CD4-positive, CD25-positive, alpha-beta regulatory T cell (primary cell): ENCODE measurements around the gene NAV3. TPM values are rescaled to one million over a fixed set of nuclear protein-coding genes. Genes with fewer than 3 reads are reported as not detected.

Source experiments
- ATAC-seq, 2 donors: fragments of 150-1000 bp; cut with Tn5 transposase; one replicate each; pipeline ENCODE4 v1.10.0; 2021; ENCODE audit warnings: low read depth in 2 of 2, moderate number of reproducible peaks in 2 of 2, moderate library complexity in 1 of 2
- DNase-seq, 3 donors: peaks; one replicate each; pipeline versions ENCODE4 v3.0.0 to v3.0.0-alpha.2; 2012 to 2022; ENCODE audit warnings: mixed read lengths in 1 of 3
- H3K27ac ChIP-seq: one replicate; pipeline ENCODE4 v1.7.0; 2013; ENCODE audit warnings: mild to moderate bottlenecking, low read length; ENCODE audit not compliant: insufficient read depth, poor library complexity, severe bottlenecking
- H3K27me3 ChIP-seq: one replicate; pipeline ENCODE4 v1.7.0; 2013; ENCODE audit warnings: low read length; ENCODE audit not compliant: control insufficient read depth, insufficient read depth
- H3K36me3 ChIP-seq: one replicate; pipeline ENCODE4 v1.7.0; 2013; ENCODE audit warnings: mild to moderate bottlenecking, low read length, moderate library complexity; ENCODE audit not compliant: control insufficient read depth, insufficient read depth
- H3K4me1 ChIP-seq: 2 replicates; pipeline ENCODE4 v1.7.0; 2013; ENCODE audit warnings: mild to moderate bottlenecking, low read length; ENCODE audit not compliant: insufficient read depth, control insufficient read depth, poor library complexity, severe bottlenecking
- H3K4me3 ChIP-seq: one replicate; pipeline ENCODE4 v1.7.0; 2013; ENCODE audit warnings: low read depth, mild to moderate bottlenecking, low read length, moderate library complexity
- H3K9me3 ChIP-seq, 2 experiments: 1 replicate in 1 of 2; 2 replicates in 1 of 2; pipeline ENCODE4 v1.7.0; 2013; ENCODE audit warnings: low read length in 2 of 2, mild to moderate bottlenecking in 1 of 2, moderate library complexity in 1 of 2; ENCODE audit not compliant: control insufficient read depth in 2 of 2
- H3K27ac Mint-ChIP-seq, 3 donors: one replicate each; pipeline ENCODE4 v1.8.0; 2020 to 2022; ENCODE audit warnings: mild to moderate bottlenecking in 3 of 3, mixed read lengths in 3 of 3, moderate library complexity in 2 of 3
- H3K27me3 Mint-ChIP-seq: one replicate; pipeline ENCODE4 v1.8.0; 2022; ENCODE audit warnings: mild to moderate bottlenecking, mixed read lengths
- H3K36me3 Mint-ChIP-seq: one replicate; pipeline ENCODE4 v1.8.0; 2020; ENCODE audit warnings: mixed read lengths
- H3K4me1 Mint-ChIP-seq, 4 donors: one replicate each; pipeline ENCODE4 v1.8.0; 2020 to 2022; ENCODE audit warnings: mixed read lengths in 4 of 4, mild to moderate bottlenecking in 1 of 4
- H3K4me3 Mint-ChIP-seq, 4 donors: one replicate each; pipeline ENCODE4 v1.8.0; 2020 to 2022; ENCODE audit warnings: mild to moderate bottlenecking in 4 of 4, mixed read lengths in 4 of 4, moderate library complexity in 3 of 4
- H3K9me3 Mint-ChIP-seq, 7 donors: one replicate each; pipeline ENCODE4 v1.8.0; 2020 to 2022; ENCODE audit warnings: mixed read lengths in 7 of 7, mild to moderate bottlenecking in 3 of 7, moderate library complexity in 2 of 7
- polyA plus RNA-seq, 4 donors: library from polyadenylated mRNA; unstranded; fragments of 300-500 nt; fragmentation: Illumina TruSeq; gene quantifications; one replicate each; pipeline ENCODE4 v1.2.3, GENCODE V29; 2021
- total RNA-seq: library from RNA; stranded (reverse); gene quantifications from one replicate; pipeline ENCODE4 v1.2.3, GENCODE V29; 2022

The NAV3 gene
- total and polyA plus RNA-seq, 5 donors from 2014 or later = not detected

- Mint-ChIP-seq H3K4me3 (no peak overlapping the region), H3K4me1 (no peaks in the 10 kb centered on the region), H3K27me3 (no peaks in the 10 kb centered on the region), H3K9me3 (peaks cover 0 to 4% (median 0%) of the 10 kb centered on the region in 7 donors), H3K36me3 (no peaks in the 10 kb centered on the region), H3K27ac (no peak overlapping the region)
- DNase-seq (no peak), ATAC-seq (no peak)
- Histone ChIP-seq H3K27me3 (no peaks in the 10 kb centered on the region), H3K9me3 (no peaks in the 10 kb centered on the region), H3K4me3 (no peak overlapping the region), H3K36me3 (no peaks in the 10 kb centered on the region), H3K4me1 (no peaks in the 10 kb centered on the region), H3K27ac (no peak overlapping the region)
These were observed 174.4 kb downstream of the NAV3 start for GRCh38 chr12:78005094-78005492.

GRCh38 chr12:78007173-78007572 is 176.5 kb downstream of the NAV3 start:
- Histone ChIP-seq H3K27me3 (no peaks in the 10 kb centered on the region), H3K9me3 (no peaks in the 10 kb centered on the region), H3K36me3 (no peaks in the 10 kb centered on the region), H3K27ac (no peak overlapping the region), H3K4me1 (no peaks in the 10 kb centered on the region), H3K4me3 (no peak overlapping the region)
- Mint-ChIP-seq H3K27ac (no peak overlapping the region), H3K27me3 (no peaks in the 10 kb centered on the region), H3K9me3 (peaks cover 0 to 9% (median 0%) of the 10 kb centered on the region in 7 donors), H3K4me1 (no peaks in the 10 kb centered on the region), H3K36me3 (no peaks in the 10 kb centered on the region), H3K4me3 (no peak overlapping the region)
- no peak for DNase-seq
- ATAC-seq = no peak

GRCh38 chr12:78009031-78009430 is 178.3 kb downstream of the NAV3 start:
- Histone ChIP-seq H3K27ac (no peak overlapping the region), H3K27me3 (no peaks in the 10 kb centered on the region), H3K36me3 (no peaks in the 10 kb centered on the region), H3K4me3 (no peak overlapping the region), H3K4me1 (no peaks in the 10 kb centered on the region), H3K9me3 (no peaks in the 10 kb centered on the region)
- no peaks in the 10 kb centered on the region for H3K27me3 Mint-ChIP-seq
- no peak overlapping the region for H3K4me3 Mint-ChIP-seq
- peaks cover 0 to 11% (median 2%) of the 10 kb centered on the region in 7 donors for H3K9me3 Mint-ChIP-seq
- H3K36me3 Mint-ChIP-seq = no peaks in the 10 kb centered on the region
- no peak overlapping the region for H3K27ac Mint-ChIP-seq
- DNase-seq = no peak
- no peak for ATAC-seq
- no peaks in the 10 kb centered on the region for H3K4me1 Mint-ChIP-seq

- Histone ChIP-seq H3K9me3 (no peaks in the 10 kb centered on the region), H3K27me3 (no peaks in the 10 kb centered on the region), H3K36me3 (no peaks in the 10 kb centered on the region), H3K27ac (no peak overlapping the region), H3K4me1 (no peaks in the 10 kb centered on the region), H3K4me3 (no peak overlapping the region)
- DNase-seq (no peak), ATAC-seq (no peak)
- H3K27ac Mint-ChIP-seq = no peak overlapping the region
- H3K4me1 Mint-ChIP-seq = no peaks in the 10 kb centered on the region
- no peak overlapping the region for H3K4me3 Mint-ChIP-seq
- H3K9me3 Mint-ChIP-seq = peaks cover 1 to 11% (median 6%) of the 10 kb centered on the region in 7 donors
- H3K36me3 Mint-ChIP-seq = no peaks in the 10 kb centered on the region
- H3K27me3 Mint-ChIP-seq = no peaks in the 10 kb centered on the region
These were observed 187.6 kb downstream of the NAV3 start for GRCh38 chr12:78018171-78018910.

- no peak overlapping the region for H3K4me3 Mint-ChIP-seq
- peaks cover 1 to 12% (median 8%) of the 10 kb centered on the region in 7 donors for H3K9me3 Mint-ChIP-seq
These were observed 188.2 kb downstream of the NAV3 start for GRCh38 chr12:78018939-78019338.

GRCh38 chr12:78028426-78028825 is 197.7 kb downstream of the NAV3 start:
- DNase-seq (no peak), ATAC-seq (no peak)
- no peaks in the 10 kb centered on the region for H3K36me3 ChIP-seq
- H3K9me3 ChIP-seq = no peaks in the 10 kb centered on the region
- Mint-ChIP-seq H3K27me3 (no peaks in the 10 kb centered on the region), H3K4me1 (no peaks in the 10 kb centered on the region), H3K9me3 (peaks cover 3 to 11% (median 10%) of the 10 kb centered on the region in 7 donors), H3K27ac (no peak overlapping the region), H3K4me3 (no peak overlapping the region), H3K36me3 (no peaks in the 10 kb centered on the region)
- H3K27me3 ChIP-seq = no peaks in the 10 kb centered on the region
- no peaks in the 10 kb centered on the region for H3K4me1 ChIP-seq
- H3K27ac ChIP-seq = no peak overlapping the region
- no peak overlapping the region for H3K4me3 ChIP-seq

More at GRCh38 chr12:78018939-78019338, 188.2 kb downstream of the NAV3 start:
- no peak for DNase-seq
- Histone ChIP-seq H3K36me3 (no peaks in the 10 kb centered on the region), H3K4me3 (no peak overlapping the region), H3K9me3 (no peaks in the 10 kb centered on the region), H3K27ac (no peak overlapping the region), H3K27me3 (no peaks in the 10 kb centered on the region), H3K4me1 (no peaks in the 10 kb centered on the region)
- H3K4me1 Mint-ChIP-seq = no peaks in the 10 kb centered on the region
- ATAC-seq = no peak
- H3K36me3 Mint-ChIP-seq = no peaks in the 10 kb centered on the region
- no peaks in the 10 kb centered on the region for H3K27me3 Mint-ChIP-seq
- H3K27ac Mint-ChIP-seq = no peak overlapping the region

GRCh38 chr12:78034025-78034424 is 203.3 kb downstream of the NAV3 start:
- Mint-ChIP-seq H3K27ac (no peak overlapping the region), H3K36me3 (no peaks in the 10 kb centered on the region), H3K4me1 (no peaks in the 10 kb centered on the region), H3K4me3 (no peak overlapping the region), H3K9me3 (peaks cover 0 to 8% (median 3%) of the 10 kb centered on the region in 7 donors), H3K27me3 (no peaks in the 10 kb centered on the region)
- H3K36me3 ChIP-seq = no peaks in the 10 kb centered on the region
- H3K27ac ChIP-seq = no peak overlapping the region
- H3K4me3 ChIP-seq = no peak overlapping the region
- H3K4me1 ChIP-seq = no peaks in the 10 kb centered on the region
- ATAC-seq (no peak), DNase-seq (no peak)
- no peaks in the 10 kb centered on the region for H3K27me3 ChIP-seq
- H3K9me3 ChIP-seq = no peaks in the 10 kb centered on the region
